Peyer's patch (tissue), 4 donors: ENCODE measurements around the gene C20orf202. TPM values are rescaled to one million over a fixed set of nuclear protein-coding genes. Genes with fewer than 3 reads are reported as not detected.

Experiments used
- DNase-seq, 3 donors: peaks; one replicate each; pipeline ENCODE4 v3.0.0-alpha.2; 2017 to 2019
- H3K27ac ChIP-seq, 4 donors: fragments of 200-600 bp; sonication (generic); one replicate each; pipeline ENCODE4 v1.5.1; 2016 to 2019
- H3K27me3 ChIP-seq, 2 donors: fragments of 200-600 bp; sonication (generic); one replicate each; pipeline ENCODE4 v1.5.1; 2019
- H3K36me3 ChIP-seq, 3 donors: fragments of 200-600 bp; sonication (generic); one replicate each; pipeline ENCODE4 v1.5.1; 2016 to 2019
- H3K4me1 ChIP-seq, 4 donors: fragments of 200-600 bp; sonication (generic); one replicate each; pipeline ENCODE4 v1.5.1; 2016 to 2019
- H3K4me3 ChIP-seq, 4 donors: fragments of 200-600 bp; sonication (generic); 1 replicate in 3 of 4; 2 replicates in 1 of 4; pipeline ENCODE4 v1.5.1; 2016 to 2019; ENCODE audit warnings: mild to moderate bottlenecking in 1 of 4
- H3K9me3 ChIP-seq, 4 donors: fragments of 200-600 bp; sonication (generic); one replicate each; pipeline ENCODE4 v1.5.1; 2016 to 2019; ENCODE audit warnings: mild to moderate bottlenecking in 1 of 4
- POLR2A ChIP-seq, 2 donors: fragments of 450-650 bp; IDR thresholded peaks; one replicate each; pipeline ENCODE4 v1.5.1; 2017; ENCODE audit warnings: antibody characterized with exemption in 2 of 2, mild to moderate bottlenecking in 2 of 2, moderate library complexity in 2 of 2
- total RNA-seq, 4 donors: library from RNA; depleted of rRNA; stranded (reverse); fragments of >200 nt; gene quantifications; one replicate each; pipeline ENCODE4 v1.1.0, GENCODE V29; 2016
- TF ChIP-seq, protein P1 (sequence below), 6 experiments: fragments of 450-650 bp in 4 of 6; fragments of 200-600 bp in 2 of 6; sonication (generic) in 1 of 6; IDR thresholded peaks; one replicate each; pipeline ENCODE4 v1.5.1; 2017 to 2019; ENCODE audit warnings: antibody characterized with exemption in 6 of 6, mild to moderate bottlenecking in 3 of 6, moderate library complexity in 1 of 6

The C20orf202 gene
- total RNA-seq, 4 donors from 2014 or later = 1.7 to 2.3 TPM; not detected in 2

GRCh38 chr20:1187605-1188171 is 15.6 kb upstream of the C20orf202 start:
- H3K4me3 ChIP-seq = no peak overlapping the region
- H3K4me1 ChIP-seq = peaks cover 0 to 27% (median 7%) of the 10 kb centered on the region in 4 donors
- no peak for DNase-seq
- TF ChIP-seq, protein P1, sequence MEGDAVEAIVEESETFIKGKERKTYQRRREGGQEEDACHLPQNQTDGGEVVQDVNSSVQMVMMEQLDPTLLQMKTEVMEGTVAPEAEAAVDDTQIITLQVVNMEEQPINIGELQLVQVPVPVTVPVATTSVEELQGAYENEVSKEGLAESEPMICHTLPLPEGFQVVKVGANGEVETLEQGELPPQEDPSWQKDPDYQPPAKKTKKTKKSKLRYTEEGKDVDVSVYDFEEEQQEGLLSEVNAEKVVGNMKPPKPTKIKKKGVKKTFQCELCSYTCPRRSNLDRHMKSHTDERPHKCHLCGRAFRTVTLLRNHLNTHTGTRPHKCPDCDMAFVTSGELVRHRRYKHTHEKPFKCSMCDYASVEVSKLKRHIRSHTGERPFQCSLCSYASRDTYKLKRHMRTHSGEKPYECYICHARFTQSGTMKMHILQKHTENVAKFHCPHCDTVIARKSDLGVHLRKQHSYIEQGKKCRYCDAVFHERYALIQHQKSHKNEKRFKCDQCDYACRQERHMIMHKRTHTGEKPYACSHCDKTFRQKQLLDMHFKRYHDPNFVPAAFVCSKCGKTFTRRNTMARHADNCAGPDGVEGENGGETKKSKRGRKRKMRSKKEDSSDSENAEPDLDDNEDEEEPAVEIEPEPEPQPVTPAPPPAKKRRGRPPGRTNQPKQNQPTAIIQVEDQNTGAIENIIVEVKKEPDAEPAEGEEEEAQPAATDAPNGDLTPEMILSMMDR (IDR thresholded peaks at IDR 0.05) = no peak
- no peak for TF ChIP-seq POLR2A (IDR thresholded peaks at IDR 0.05)
- H3K27me3 ChIP-seq = no peaks in the 10 kb centered on the region
- H3K27ac ChIP-seq = peak overlapping the region in 2 of 4 donors; percentile 62
- no peaks in the 10 kb centered on the region for H3K9me3 ChIP-seq
- H3K36me3 ChIP-seq = no peaks in the 10 kb centered on the region

GRCh38 chr20:1188347-1188746 is 14.9 kb upstream of the C20orf202 start:
- Histone ChIP-seq H3K36me3 (no peaks in the 10 kb centered on the region), H3K4me3 (no peak overlapping the region), H3K27me3 (no peaks in the 10 kb centered on the region), H3K9me3 (no peaks in the 10 kb centered on the region), H3K4me1 (peaks cover 0 to 27% (median 7%) of the 10 kb centered on the region in 4 donors), H3K27ac (peak overlapping the region in 2 of 4 donors; percentile 19 to 55)
- no peak for DNase-seq
- TF ChIP-seq, protein P1 (IDR thresholded peaks at IDR 0.05) = no peak
- TF ChIP-seq POLR2A (IDR thresholded peaks at IDR 0.05) = no peak

- Histone ChIP-seq H3K27me3 (no peaks in the 10 kb centered on the region), H3K9me3 (no peaks in the 10 kb centered on the region), H3K4me3 (no peak overlapping the region), H3K36me3 (no peaks in the 10 kb centered on the region), H3K27ac (no peak overlapping the region), H3K4me1 (peaks cover 0 to 27% (median 6%) of the 10 kb centered on the region in 4 donors)
- DNase-seq = no peak
- TF ChIP-seq POLR2A (IDR thresholded peaks at IDR 0.05) = no peak
- TF ChIP-seq, protein P1 (IDR thresholded peaks at IDR 0.05) = no peak
These were observed 13.4 kb upstream of the C20orf202 start for GRCh38 chr20:1189827-1190226.

GRCh38 chr20:1190847-1191246 is 12.4 kb upstream of the C20orf202 start:
- peaks cover 0 to 27% (median 2%) of the 10 kb centered on the region in 4 donors for H3K4me1 ChIP-seq
- H3K9me3 ChIP-seq = no peaks in the 10 kb centered on the region
- no peaks in the 10 kb centered on the region for H3K36me3 ChIP-seq
- no peak for DNase-seq
- no peak overlapping the region for H3K27ac ChIP-seq
- H3K27me3 ChIP-seq = no peaks in the 10 kb centered on the region
- TF ChIP-seq, protein P1 (IDR thresholded peaks at IDR 0.05) = no peak
- TF ChIP-seq POLR2A (IDR thresholded peaks at IDR 0.05) = no peak
- H3K4me3 ChIP-seq = no peak overlapping the region

DNA sequence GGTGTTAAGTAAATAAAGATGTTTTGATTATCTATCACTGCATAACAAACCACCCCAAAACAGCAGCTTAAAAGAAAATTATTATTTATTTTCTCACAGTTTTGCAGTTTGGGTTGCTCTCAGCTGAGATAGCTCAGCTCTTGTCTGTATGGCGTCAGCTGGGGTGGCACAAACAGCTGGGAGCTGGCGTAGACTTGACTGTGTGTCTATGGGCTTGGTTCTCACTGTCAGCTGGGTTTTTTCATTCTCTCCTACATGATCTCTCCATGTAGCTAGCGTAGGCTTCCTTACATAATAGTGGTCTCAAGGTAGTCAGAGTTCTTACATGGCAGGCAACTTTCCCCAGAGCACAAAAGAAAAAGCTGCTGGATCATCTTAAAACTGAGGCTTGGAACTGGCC is 12.0 kb upstream of the C20orf202 start:
- H3K4me1 ChIP-seq = peaks cover 0 to 22% (median 2%) of the 10 kb centered on the region in 4 donors
- H3K27ac ChIP-seq = no peak overlapping the region
- no peak overlapping the region for H3K4me3 ChIP-seq
- no peak for DNase-seq
- TF ChIP-seq, protein P1 (IDR thresholded peaks at IDR 0.05) = no peak
- TF ChIP-seq POLR2A (IDR thresholded peaks at IDR 0.05) = no peak
- H3K27me3 ChIP-seq = no peaks in the 10 kb centered on the region
- H3K9me3 ChIP-seq = no peaks in the 10 kb centered on the region
- H3K36me3 ChIP-seq = no peaks in the 10 kb centered on the region
